Neural progenitor cell (in vitro differentiated cells): Measurements from ENCODE around the gene AGXT. TPM values are rescaled to one million over a fixed set of nuclear protein-coding genes. Genes with fewer than 3 reads are reported as not detected.

Experiments used
- DNase-seq: peaks from one replicate; pipeline ENCODE4 v3.0.0-alpha.2; 2016; ENCODE audit warnings: low spot score
- H2AFZ ChIP-seq: fragments of 200-600 bp; sonication (generic); replicated peaks from 2 replicates; pipeline ENCODE4 v1.6.1; 2016; ENCODE audit warnings: antibody characterized with exemption
- H3F3A ChIP-seq: fragments of 200-600 bp; sonication (generic); 2 replicates; pipeline ENCODE4 v1.6.1; 2016; ENCODE audit warnings: antibody characterized with exemption, low read depth
- H3K27ac ChIP-seq: fragments of 200-600 bp; sonication (generic); 2 replicates; pipeline ENCODE4 v1.5.1; 2016; ENCODE audit warnings: mild to moderate bottlenecking
- H3K27me3 ChIP-seq: fragments of 200-600 bp; sonication (generic); 2 replicates; pipeline ENCODE4 v1.6.1; 2016; ENCODE audit warnings: mild to moderate bottlenecking, moderate library complexity
- H3K36me3 ChIP-seq: fragments of 200-600 bp; sonication (generic); 2 replicates; pipeline ENCODE4 v1.5.1; 2016
- H3K4me1 ChIP-seq: fragments of 200-600 bp; sonication (generic); 2 replicates; pipeline ENCODE4 v1.6.1; 2016; ENCODE audit warnings: mixed run types
- H3K4me2 ChIP-seq: fragments of 200-600 bp; sonication (generic); 2 replicates; pipeline ENCODE4 v1.6.1; 2016
- H3K4me3 ChIP-seq: fragments of 200-600 bp; sonication (generic); 2 replicates; pipeline ENCODE4 v1.5.1; 2016
- H3K79me2 ChIP-seq: fragments of 200-600 bp; sonication (generic); 2 replicates; pipeline ENCODE4 v1.6.1; 2016; ENCODE audit warnings: low read depth
- H3K9ac ChIP-seq: fragments of 200-600 bp; sonication (generic); 2 replicates; pipeline ENCODE4 v1.6.1; 2016
- H3K9me3 ChIP-seq: fragments of 200-600 bp; sonication (generic); 2 replicates; pipeline ENCODE4 v1.5.1; 2016; ENCODE audit warnings: low read depth
- H4K20me1 ChIP-seq: fragments of 200-600 bp; sonication (generic); 2 replicates; pipeline ENCODE4 v1.6.1; 2016; ENCODE audit warnings: low read depth
- H3K27ac Mint-ChIP-seq: 3 replicates; pipeline ENCODE4 v1.8.0; 2021; ENCODE audit warnings: mixed read lengths
- H3K27me3 Mint-ChIP-seq: 2 replicates; pipeline ENCODE4 v1.8.0; 2022; ENCODE audit warnings: low read depth, mild to moderate bottlenecking, inconsistent platforms, moderate library complexity, mixed read lengths; ENCODE audit not compliant: insufficient read depth
- H3K36me3 Mint-ChIP-seq: 3 replicates; pipeline ENCODE4 v1.8.0; 2021; ENCODE audit warnings: mixed read lengths
- H3K4me1 Mint-ChIP-seq: 3 replicates; pipeline ENCODE4 v1.8.0; 2021; ENCODE audit warnings: mixed read lengths
- H3K4me3 Mint-ChIP-seq: 3 replicates; pipeline ENCODE4 v1.8.0; 2021; ENCODE audit warnings: mild to moderate bottlenecking, moderate library complexity, mixed read lengths
- H3K9me3 Mint-ChIP-seq: 3 replicates; pipeline ENCODE4 v1.8.0; 2020; ENCODE audit warnings: mixed read lengths
- EZH2 ChIP-seq: fragments of 200-600 bp; sonication (generic); IDR thresholded peaks from 2 replicates; pipeline ENCODE4 v1.6.1; 2017; ENCODE audit warnings: antibody characterized with exemption, mild to moderate bottlenecking, moderate library complexity
- EZH2phosphoT487 ChIP-seq: fragments of 200-600 bp; sonication (generic); IDR thresholded peaks from 2 replicates; pipeline ENCODE4 v1.6.1; 2017; ENCODE audit warnings: antibody characterized with exemption
- total RNA-seq: library from RNA; depleted of rRNA; stranded (reverse); fragments of >200 nt; gene quantifications from 2 replicates; pipeline ENCODE4 v1.2.3, GENCODE V29; 2015; ENCODE audit warnings: low replicate concordance
- TF ChIP-seq, protein P1 (sequence below): fragments of 200-600 bp; sonication (generic); IDR thresholded peaks from 2 replicates; pipeline ENCODE4 v1.5.1; 2017; ENCODE audit warnings: antibody characterized with exemption, mild to moderate bottlenecking

The AGXT gene
- total RNA-seq, 1 donor from 2014 or later, result not detected

DNA sequence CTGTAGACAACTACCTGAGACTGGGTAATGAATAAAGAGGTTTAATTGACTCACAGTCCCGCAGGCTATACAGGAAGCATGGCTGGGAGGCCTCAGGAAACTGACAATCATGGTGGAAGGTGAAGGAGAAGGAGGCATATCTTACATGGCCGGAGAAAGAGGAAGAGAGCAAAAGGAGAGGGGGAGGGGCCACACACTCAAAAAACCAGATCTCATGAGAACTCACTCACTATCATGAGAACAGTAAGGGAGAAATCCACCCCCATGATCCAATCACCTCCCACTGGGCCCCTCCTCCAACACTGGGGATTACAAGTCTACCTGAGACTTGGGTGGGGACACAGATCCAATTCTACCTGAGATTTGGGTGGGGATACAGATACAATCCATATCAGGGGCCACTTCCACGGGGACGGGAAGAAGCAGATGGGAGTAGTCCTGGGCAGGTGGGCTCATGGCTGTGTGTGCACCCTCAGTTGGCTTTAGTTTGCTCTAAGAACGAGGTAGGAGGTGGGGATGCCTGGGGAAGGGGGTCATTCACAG is 17.5 kb downstream of the AGXT start:
- no peaks in the 10 kb centered on the region for H3F3A ChIP-seq
- peaks cover 7% of the 10 kb centered on the region for H3K27me3 Mint-ChIP-seq
- H3K9ac ChIP-seq, result no peak overlapping the region

DNA sequence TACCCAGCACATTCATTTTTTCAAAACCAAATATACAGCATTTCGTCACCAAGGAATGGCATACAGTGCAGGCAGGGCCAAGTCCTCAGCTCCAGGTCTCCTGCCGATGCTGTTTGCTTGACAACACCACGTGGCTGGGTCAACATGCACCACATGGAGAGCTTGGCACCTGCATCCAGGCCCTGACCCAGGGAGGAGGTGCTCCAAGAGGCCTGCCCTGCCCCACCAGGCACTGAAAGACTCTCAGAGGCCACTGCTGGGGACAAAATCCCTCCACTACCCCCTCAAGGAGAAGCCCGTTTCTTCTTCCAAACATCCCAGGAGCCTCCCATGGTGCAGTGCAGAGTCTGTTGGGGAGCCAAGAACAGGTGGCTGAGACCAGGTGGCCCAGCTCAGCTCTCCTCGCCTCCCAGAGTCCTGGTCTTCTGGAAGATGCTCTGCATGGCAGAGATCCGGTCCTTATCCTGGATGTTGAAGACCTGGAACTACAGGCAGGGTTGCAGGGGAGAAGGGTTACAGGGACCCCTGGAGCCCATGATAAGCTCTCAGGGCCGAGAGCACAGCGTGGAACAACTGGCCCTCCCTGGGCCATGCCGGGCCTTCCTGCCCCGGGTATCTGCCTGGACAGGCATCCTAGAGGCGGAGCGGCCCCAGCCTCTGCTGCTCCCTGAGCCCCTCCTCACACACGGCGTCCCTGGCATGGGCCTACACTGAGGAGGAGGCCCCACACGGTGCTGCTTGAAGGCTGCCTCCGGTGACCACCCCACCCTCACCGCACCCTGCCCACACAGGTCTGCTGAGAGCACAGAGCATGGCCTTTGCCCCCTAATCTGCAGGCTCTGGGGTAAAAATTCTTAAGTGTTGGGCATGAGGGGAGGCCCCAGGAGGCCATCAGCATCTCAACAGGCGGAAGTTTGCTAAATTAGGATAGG is 18.3 kb downstream of the AGXT start:
- Histone ChIP-seq H2AFZ (no peak overlapping the region), H3F3A (no peaks in the 10 kb centered on the region), H3K27me3 (no peaks in the 10 kb centered on the region), H3K4me3 (no peak overlapping the region), H3K36me3 (no peaks in the 10 kb centered on the region), H3K27ac (no peak overlapping the region), H3K9ac (no peak overlapping the region), H4K20me1 (no peaks in the 10 kb centered on the region), H3K9me3 (no peaks in the 10 kb centered on the region), H3K4me1 (no peaks in the 10 kb centered on the region), H3K4me2 (no peak overlapping the region), H3K79me2 (no peaks in the 10 kb centered on the region)
- Mint-ChIP-seq H3K4me1 (no peaks in the 10 kb centered on the region), H3K36me3 (no peaks in the 10 kb centered on the region), H3K4me3 (no peak overlapping the region), H3K27ac (no peak overlapping the region), H3K9me3 (no peaks in the 10 kb centered on the region), H3K27me3 (peaks cover 5% of the 10 kb centered on the region)
- DNase-seq, result no peak
- TF ChIP-seq EZH2 (no peak), EZH2phosphoT487 (no peak)
- TF ChIP-seq, protein P1, sequence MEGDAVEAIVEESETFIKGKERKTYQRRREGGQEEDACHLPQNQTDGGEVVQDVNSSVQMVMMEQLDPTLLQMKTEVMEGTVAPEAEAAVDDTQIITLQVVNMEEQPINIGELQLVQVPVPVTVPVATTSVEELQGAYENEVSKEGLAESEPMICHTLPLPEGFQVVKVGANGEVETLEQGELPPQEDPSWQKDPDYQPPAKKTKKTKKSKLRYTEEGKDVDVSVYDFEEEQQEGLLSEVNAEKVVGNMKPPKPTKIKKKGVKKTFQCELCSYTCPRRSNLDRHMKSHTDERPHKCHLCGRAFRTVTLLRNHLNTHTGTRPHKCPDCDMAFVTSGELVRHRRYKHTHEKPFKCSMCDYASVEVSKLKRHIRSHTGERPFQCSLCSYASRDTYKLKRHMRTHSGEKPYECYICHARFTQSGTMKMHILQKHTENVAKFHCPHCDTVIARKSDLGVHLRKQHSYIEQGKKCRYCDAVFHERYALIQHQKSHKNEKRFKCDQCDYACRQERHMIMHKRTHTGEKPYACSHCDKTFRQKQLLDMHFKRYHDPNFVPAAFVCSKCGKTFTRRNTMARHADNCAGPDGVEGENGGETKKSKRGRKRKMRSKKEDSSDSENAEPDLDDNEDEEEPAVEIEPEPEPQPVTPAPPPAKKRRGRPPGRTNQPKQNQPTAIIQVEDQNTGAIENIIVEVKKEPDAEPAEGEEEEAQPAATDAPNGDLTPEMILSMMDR, result no peak

More for the DNA sequence above, 17.5 kb downstream of the AGXT start:
- no peaks in the 10 kb centered on the region for H3K79me2 ChIP-seq
- H3K4me3 ChIP-seq, result no peak overlapping the region
- Mint-ChIP-seq H3K27ac (no peak overlapping the region), H3K9me3 (no peaks in the 10 kb centered on the region), H3K36me3 (no peaks in the 10 kb centered on the region), H3K4me3 (no peak overlapping the region), H3K4me1 (no peaks in the 10 kb centered on the region)
- TF ChIP-seq EZH2 (no peak), EZH2phosphoT487 (no peak)
- TF ChIP-seq, protein P1, result no peak
- no peak overlapping the region for H3K4me2 ChIP-seq
- no peaks in the 10 kb centered on the region for H3K36me3 ChIP-seq
- H3K9me3 ChIP-seq, result no peaks in the 10 kb centered on the region
- no peak overlapping the region for H2AFZ ChIP-seq
- no peak overlapping the region for H3K27ac ChIP-seq
- no peaks in the 10 kb centered on the region for H3K4me1 ChIP-seq
- no peak for DNase-seq
- H4K20me1 ChIP-seq, result no peaks in the 10 kb centered on the region
- no peaks in the 10 kb centered on the region for H3K27me3 ChIP-seq

DNA sequence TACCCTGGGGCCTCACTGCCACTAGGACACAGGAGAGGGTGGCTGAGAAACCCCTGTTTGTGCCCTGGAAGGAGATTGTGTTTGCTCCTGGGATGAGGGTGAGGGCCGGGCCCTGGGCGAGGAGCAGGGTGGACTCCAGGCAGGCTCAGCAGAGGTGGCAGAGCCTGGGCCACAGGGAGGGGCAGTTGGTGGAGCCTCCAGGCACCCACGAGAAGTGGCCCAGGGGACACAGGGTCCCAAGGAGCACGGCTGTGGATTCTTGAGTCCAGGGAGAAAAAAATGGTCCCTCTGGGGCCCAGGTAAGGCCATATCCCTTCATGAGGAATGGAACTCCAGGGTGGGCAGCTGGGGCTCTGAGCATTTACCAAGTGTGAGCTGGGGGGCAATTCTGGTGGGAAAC is 19.0 kb downstream of the AGXT start:
- H3K9me3 Mint-ChIP-seq, result no peaks in the 10 kb centered on the region

More for the DNA sequence above, 19.0 kb downstream of the AGXT start:
- no peaks in the 10 kb centered on the region for H3K79me2 ChIP-seq
- Mint-ChIP-seq H3K27me3 (peaks cover 5% of the 10 kb centered on the region), H3K4me3 (no peak overlapping the region), H3K36me3 (no peaks in the 10 kb centered on the region), H3K27ac (no peak overlapping the region), H3K4me1 (no peaks in the 10 kb centered on the region)
- no peaks in the 10 kb centered on the region for H4K20me1 ChIP-seq
- no peak overlapping the region for H3K4me2 ChIP-seq
- H3K27me3 ChIP-seq, result no peaks in the 10 kb centered on the region
- no peak overlapping the region for H3K27ac ChIP-seq
- H2AFZ ChIP-seq, result no peak overlapping the region
- no peaks in the 10 kb centered on the region for H3F3A ChIP-seq
- H3K9me3 ChIP-seq, result no peaks in the 10 kb centered on the region
- no peaks in the 10 kb centered on the region for H3K36me3 ChIP-seq
- no peaks in the 10 kb centered on the region for H3K4me1 ChIP-seq
- no peak overlapping the region for H3K4me3 ChIP-seq
- TF ChIP-seq, protein P1, result no peak
- TF ChIP-seq EZH2 (no peak), EZH2phosphoT487 (no peak)
- DNase-seq, result no peak
- H3K9ac ChIP-seq, result no peak overlapping the region
